IMR-90 (cell line): ENCODE data around the gene MROH2A. TPM values are rescaled to one million over a fixed set of nuclear protein-coding genes. Genes with fewer than 3 reads are reported as not detected.

Experiments used
- ATAC-seq: fragments of 200-7000 bp; cut with Tn5 transposase; 2 replicates; pipeline ENCODE4 v1.9.1; 2020; ENCODE audit warnings: low read depth, mild to moderate bottlenecking, moderate library complexity
- BruUV-seq: library from RNA; stranded (reverse); fragments of 400-500 nt; replicated peaks from 2 replicates; lab custom pipeline; 2021; lab: Mats Ljungman, UMichigan
- CTCF ChIA-PET: fragments of 300-600 bp; formaldehyde crosslinking; extraction: SDS; loops from one replicate; lab custom pipeline; 2021; ENCODE audit warnings: antibody characterized with exemption; lab: Yijun Ruan, JAX
- POLR2A ChIA-PET: fragments of 300-600 bp; sonication (Branson Sonifier 250); formaldehyde crosslinking; loops from one replicate; lab custom pipeline; 2022; ENCODE audit warnings: antibody characterized with exemption; ENCODE audit not compliant: unreplicated experiment; lab: Charles Lee
- DNase-seq: peaks from one replicate; pipeline ENCODE4 v3.0.0; 2013
- H2AFZ ChIP-seq: replicated peaks from 2 replicates; pipeline ENCODE3; 2013; ENCODE audit warnings: low read length, mild to moderate bottlenecking; ENCODE audit not compliant: poor library complexity
- H2AK5ac ChIP-seq: 2 replicates; pipeline ENCODE4 v1.6.1; 2013; ENCODE audit warnings: low read depth, low read length, inconsistent platforms
- H2AK9ac ChIP-seq: replicated peaks from 2 replicates; pipeline ENCODE3; 2013; ENCODE audit warnings: mild to moderate bottlenecking, low read depth, low read length, moderate library complexity; ENCODE audit not compliant: poor library complexity
- H2BK120ac ChIP-seq: 2 replicates; pipeline ENCODE4 v1.6.1; 2013; ENCODE audit warnings: low read depth, low read length, inconsistent platforms
- H2BK15ac ChIP-seq: 3 replicates; pipeline ENCODE4 v1.6.1; 2013; ENCODE audit warnings: low read depth, low read length, inconsistent platforms
- H2BK20ac ChIP-seq: 2 replicates; pipeline ENCODE4 v1.6.1; 2013; ENCODE audit warnings: low read depth, mild to moderate bottlenecking, inconsistent platforms, low read length, moderate library complexity
- H2BK5ac ChIP-seq: 2 replicates; pipeline ENCODE4 v1.6.1; 2013; ENCODE audit warnings: mild to moderate bottlenecking, low read depth, low read length, inconsistent platforms; ENCODE audit not compliant: poor library complexity, severe bottlenecking
- H3K14ac ChIP-seq: replicated peaks from 2 replicates; pipeline ENCODE4 v1.6.1; 2013; ENCODE audit warnings: low read depth, low read length, inconsistent platforms
- H3K18ac ChIP-seq: 2 replicates; pipeline ENCODE4 v1.6.1; 2013; ENCODE audit warnings: low read depth, low read length, control low read depth
- H3K23ac ChIP-seq: 2 replicates; pipeline ENCODE4 v1.6.1; 2013; ENCODE audit warnings: low read depth, low read length, inconsistent platforms
- H3K27ac ChIP-seq: 2 replicates; pipeline ENCODE4 v1.5.1; 2013; ENCODE audit warnings: mild to moderate bottlenecking, control low read depth, low read length; ENCODE audit not compliant: insufficient read depth
- H3K27me3 ChIP-seq: 2 replicates; pipeline ENCODE4 v1.6.1; 2013; ENCODE audit warnings: low read length; ENCODE audit not compliant: control insufficient read depth, insufficient read depth
- H3K36me3 ChIP-seq: 2 replicates; pipeline ENCODE4 v1.6.1; 2013; ENCODE audit warnings: low read length, mixed read lengths; ENCODE audit not compliant: control insufficient read depth, insufficient read depth
- H3K4ac ChIP-seq: 2 replicates; pipeline ENCODE4 v1.6.1; 2013; ENCODE audit warnings: low read depth, low read length, inconsistent platforms
- H3K4me1 ChIP-seq: 2 replicates; pipeline ENCODE4 v1.6.1; 2013; ENCODE audit warnings: low read length, mixed read lengths; ENCODE audit not compliant: control insufficient read depth, insufficient read depth
- H3K4me2 ChIP-seq: 2 replicates; pipeline ENCODE4 v1.6.1; 2013; ENCODE audit warnings: low read depth, mild to moderate bottlenecking, control low read depth, low read length, moderate library complexity
- H3K4me3 ChIP-seq: 2 replicates; pipeline ENCODE4 v1.5.1; 2013; ENCODE audit warnings: low read depth, mild to moderate bottlenecking, control low read depth, low read length, moderate library complexity; ENCODE audit not compliant: insufficient read depth
- H3K56ac ChIP-seq: 2 replicates; pipeline ENCODE4 v1.6.1; 2013; ENCODE audit warnings: low read length, inconsistent platforms; ENCODE audit not compliant: insufficient read depth; ENCODE audit errors: extremely low read depth
- H3K79me1 ChIP-seq, 2 experiments: 2 replicates each; pipeline ENCODE4 v1.6.1; 2013; ENCODE audit warnings: low read length in 2 of 2, inconsistent platforms in 1 of 2, low read depth in 1 of 2
- H3K9ac ChIP-seq: 2 replicates; pipeline ENCODE4 v1.6.1; 2013; ENCODE audit warnings: low read depth, low read length, control low read depth
- H3K9me1 ChIP-seq: 2 replicates; pipeline ENCODE4 v1.6.1; 2013; ENCODE audit warnings: low read length, inconsistent platforms; ENCODE audit not compliant: insufficient read depth
- H3K9me3 ChIP-seq: 2 replicates; pipeline ENCODE4 v1.6.1; 2013; ENCODE audit warnings: low read length; ENCODE audit not compliant: control insufficient read depth, insufficient read depth
- H4K20me1 ChIP-seq: 2 replicates; pipeline ENCODE4 v1.6.1; 2013; ENCODE audit warnings: low read length, inconsistent platforms; ENCODE audit not compliant: insufficient read depth
- H4K5ac ChIP-seq: 2 replicates; pipeline ENCODE4 v1.6.1; 2013; ENCODE audit warnings: mild to moderate bottlenecking, low read depth, low read length, control low read depth
- H4K8ac ChIP-seq, 2 experiments: 2 replicates each; pipeline ENCODE4 v1.6.1; 2013; ENCODE audit warnings: low read depth in 2 of 2, low read length in 2 of 2, control low read depth in 1 of 2, inconsistent platforms in 1 of 2
- H4K91ac ChIP-seq: 2 replicates; pipeline ENCODE4 v1.6.1; 2013; ENCODE audit warnings: low read depth, low read length, inconsistent platforms; ENCODE audit not compliant: insufficient read depth
- BHLHE40 ChIP-seq: fragments of 150-350 bp; IDR thresholded peaks from 2 replicates; pipeline ENCODE4 v1.6.1; 2016; ENCODE audit warnings: mild to moderate bottlenecking, low read depth, low read length
- CEBPB ChIP-seq: IDR thresholded peaks from 2 replicates; pipeline ENCODE4 v1.6.1; 2012; ENCODE audit warnings: low read depth, low read length, improper control_type of control experiment
- CHD1 ChIP-seq: IDR thresholded peaks from 2 replicates; pipeline ENCODE4 v1.6.1; 2012; ENCODE audit warnings: low read depth, low read length, improper control_type of control experiment
- FOS ChIP-seq: fragments of 150-350 bp; IDR thresholded peaks from 2 replicates; pipeline ENCODE4 v1.6.1; 2016; ENCODE audit warnings: low read depth, low read length
- MAFK ChIP-seq: IDR thresholded peaks from 2 replicates; pipeline ENCODE4 v1.6.1; 2012; ENCODE audit warnings: low read depth, low read length, improper control_type of control experiment
- MAZ ChIP-seq: IDR thresholded peaks from 2 replicates; pipeline ENCODE4 v1.6.1; 2012; ENCODE audit warnings: low read depth, mild to moderate bottlenecking, low read length, improper control_type of control experiment, moderate library complexity, borderline replicate concordance
- MXI1 ChIP-seq: IDR thresholded peaks from 2 replicates; pipeline ENCODE4 v1.6.1; 2012; ENCODE audit warnings: low read depth, mild to moderate bottlenecking, low read length, moderate library complexity, borderline replicate concordance
- NFE2L2 ChIP-seq: fragments of 150-350 bp; IDR thresholded peaks from 2 replicates; pipeline ENCODE4 v1.6.1; 2016; ENCODE audit warnings: low read depth, mild to moderate bottlenecking, low read length
- POLR2A ChIP-seq: IDR thresholded peaks from 2 replicates; pipeline ENCODE4 v1.6.1; 2012; ENCODE audit warnings: mild to moderate bottlenecking, low read depth, low read length
- RAD21 ChIP-seq: IDR thresholded peaks from 2 replicates; pipeline ENCODE4 v1.6.1; 2012; ENCODE audit warnings: low read length, improper control_type of control experiment
- RCOR1 ChIP-seq: IDR thresholded peaks from 2 replicates; pipeline ENCODE4 v1.6.1; 2012; ENCODE audit warnings: mild to moderate bottlenecking, low read length, improper control_type of control experiment; ENCODE audit not compliant: insufficient replicate concordance
- RFX5 ChIP-seq: IDR thresholded peaks from 2 replicates; pipeline ENCODE4 v1.8.0; 2012; ENCODE audit warnings: low read depth, mild to moderate bottlenecking, low read length, moderate library complexity
- SMC3 ChIP-seq: fragments of 150-350 bp; IDR thresholded peaks from 2 replicates; pipeline ENCODE4 v1.6.1; 2016; ENCODE audit warnings: low read depth, mild to moderate bottlenecking, antibody characterized with exemption, low read length, moderate library complexity
- WGBS, 2 experiments: methylation state at CpG; one replicate each; pipeline versions ENCODE4 v1.1.5 to v1.1.7; 2013; ENCODE audit warnings: missing lambda C conversion rate in 2 of 2; ENCODE audit not compliant: insufficient read length in 1 of 2; ENCODE audit errors: extremely low coverage in 2 of 2; 5-methylcytosine and 5-hydroxymethylcytosine counted together
- dilution Hi-C: fragments of 300-500 bp; cut with HindIII; formaldehyde crosslinking; loops from one replicate; pipeline ENCODE4 v1.14.3; 2018; ENCODE audit warnings: low sequenced_read_pairs; ENCODE audit not compliant: unreplicated experiment
- in situ Hi-C: fragments of 300-500 bp; cut with MboI; formaldehyde crosslinking; loops from 3 replicates; pipeline ENCODE4 v1.14.3; 2019; ENCODE audit warnings: low sequenced_read_pairs, inconsistent platforms, mixed read lengths
- intact Hi-C: fragments of 100-400 bp; cut with micrococcal nuclease; formaldehyde crosslinking; loops from 2 replicates; pipeline ENCODE4 v1.10.0; 2022
- polyA plus RNA-seq, 3 experiments: library from polyadenylated mRNA; depleted of rRNA; stranded (reverse); fragments of >200 nt; gene quantifications; 2 replicates each; pipeline ENCODE4 v1.2.3, GENCODE V29; 2012; ENCODE audit warnings: low replicate concordance in 1 of 3
- total RNA-seq: library from RNA; depleted of rRNA; stranded (reverse); fragments of >200 nt; gene quantifications from 2 replicates; pipeline ENCODE4 v1.2.3, GENCODE V29; 2012
- TF ChIP-seq, protein P1 (sequence below): fragments of 150-350 bp; IDR thresholded peaks from 2 replicates; pipeline ENCODE4 v1.6.1; 2016; ENCODE audit warnings: low read depth, mild to moderate bottlenecking, low read length, moderate library complexity, borderline replicate concordance
- TF ChIP-seq, protein P2 (sequence below): conservative IDR thresholded peaks from 2 replicates; pipeline ENCODE4 v1.5.1; 2012; ENCODE audit warnings: mild to moderate bottlenecking, low read depth, low read length, improper control_type of control experiment
- TF ChIP-seq, protein P3 (sequence below): fragments of 150-350 bp; IDR thresholded peaks from 2 replicates; pipeline ENCODE4 v1.6.1; 2017; ENCODE audit warnings: mild to moderate bottlenecking, antibody characterized with exemption, low read length, low read depth

The MROH2A gene
- total and polyA plus RNA-seq, 2 of the 4 experiments (the other 2 are of a cell fraction) = not detected

DNA sequence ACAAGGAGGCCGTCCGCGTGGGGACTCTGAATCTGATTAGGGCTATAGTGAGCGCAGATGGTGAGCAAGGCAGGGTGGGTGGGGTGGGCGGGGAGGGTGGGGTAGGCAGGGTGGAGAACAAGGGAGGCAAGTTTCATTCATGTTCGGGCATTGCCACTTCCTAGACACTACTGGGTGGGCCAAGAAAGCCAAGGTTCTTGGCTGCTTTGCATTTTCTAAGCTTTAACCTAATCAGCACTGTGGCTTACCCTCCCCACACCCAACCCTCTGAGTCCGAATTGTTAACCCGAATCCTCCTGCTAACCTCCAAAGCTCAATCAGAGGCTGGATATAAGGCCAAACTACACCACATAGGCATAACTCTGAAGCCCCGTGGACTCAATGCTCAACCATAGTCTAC lies 18.1 kb downstream of the MROH2A start:
- dilution Hi-C loops = no loop called here
- Histone ChIP-seq H3K9ac (no peak overlapping the region), H3K4me2 (no peak overlapping the region), H3K4me3 (no peak overlapping the region), H3K9me3 (no peaks in the 10 kb centered on the region; the same call in 1 of the 2 replicates), H3K4me1 (no peaks in the 10 kb centered on the region), H2AK5ac (no peak overlapping the region), H2BK20ac (no peak overlapping the region), H3K18ac (no peak overlapping the region), H2AFZ (no peak overlapping the region), H4K91ac (no peak overlapping the region), H2AK9ac (no peak overlapping the region), H3K27ac (no peak overlapping the region), H3K9me1 (no peaks in the 10 kb centered on the region), H2BK15ac (no peak overlapping the region), H2BK5ac (no peak overlapping the region), H3K56ac (no peak overlapping the region), H3K36me3 (no peaks in the 10 kb centered on the region), H4K5ac (no peak overlapping the region), H4K20me1 (no peaks in the 10 kb centered on the region), H3K27me3 (peaks cover 6% of the 10 kb centered on the region), H3K14ac (no peak overlapping the region), H3K4ac (no peak overlapping the region), H3K79me1 (no peaks in the 10 kb centered on the region), H4K8ac (no peak overlapping the region), H3K23ac (no peak overlapping the region), H2BK120ac (no peak overlapping the region)
- POLR2A ChIA-PET = no interaction called here
- in situ Hi-C loops = no loop called here
- CTCF ChIA-PET = no interaction called here
- TF ChIP-seq CHD1 = no peak
- no peak for TF ChIP-seq RAD21
- TF ChIP-seq FOS = no peak
- no peak for TF ChIP-seq NFE2L2
- TF ChIP-seq CEBPB = no peak
- no peak for TF ChIP-seq MXI1
- no peak for TF ChIP-seq RFX5
- TF ChIP-seq POLR2A = no peak
- TF ChIP-seq SMC3 = no peak
- no peak for TF ChIP-seq MAZ
- TF ChIP-seq, protein P1, sequence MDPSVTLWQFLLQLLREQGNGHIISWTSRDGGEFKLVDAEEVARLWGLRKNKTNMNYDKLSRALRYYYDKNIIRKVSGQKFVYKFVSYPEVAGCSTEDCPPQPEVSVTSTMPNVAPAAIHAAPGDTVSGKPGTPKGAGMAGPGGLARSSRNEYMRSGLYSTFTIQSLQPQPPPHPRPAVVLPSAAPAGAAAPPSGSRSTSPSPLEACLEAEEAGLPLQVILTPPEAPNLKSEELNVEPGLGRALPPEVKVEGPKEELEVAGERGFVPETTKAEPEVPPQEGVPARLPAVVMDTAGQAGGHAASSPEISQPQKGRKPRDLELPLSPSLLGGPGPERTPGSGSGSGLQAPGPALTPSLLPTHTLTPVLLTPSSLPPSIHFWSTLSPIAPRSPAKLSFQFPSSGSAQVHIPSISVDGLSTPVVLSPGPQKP = no peak
- TF ChIP-seq, protein P2, sequence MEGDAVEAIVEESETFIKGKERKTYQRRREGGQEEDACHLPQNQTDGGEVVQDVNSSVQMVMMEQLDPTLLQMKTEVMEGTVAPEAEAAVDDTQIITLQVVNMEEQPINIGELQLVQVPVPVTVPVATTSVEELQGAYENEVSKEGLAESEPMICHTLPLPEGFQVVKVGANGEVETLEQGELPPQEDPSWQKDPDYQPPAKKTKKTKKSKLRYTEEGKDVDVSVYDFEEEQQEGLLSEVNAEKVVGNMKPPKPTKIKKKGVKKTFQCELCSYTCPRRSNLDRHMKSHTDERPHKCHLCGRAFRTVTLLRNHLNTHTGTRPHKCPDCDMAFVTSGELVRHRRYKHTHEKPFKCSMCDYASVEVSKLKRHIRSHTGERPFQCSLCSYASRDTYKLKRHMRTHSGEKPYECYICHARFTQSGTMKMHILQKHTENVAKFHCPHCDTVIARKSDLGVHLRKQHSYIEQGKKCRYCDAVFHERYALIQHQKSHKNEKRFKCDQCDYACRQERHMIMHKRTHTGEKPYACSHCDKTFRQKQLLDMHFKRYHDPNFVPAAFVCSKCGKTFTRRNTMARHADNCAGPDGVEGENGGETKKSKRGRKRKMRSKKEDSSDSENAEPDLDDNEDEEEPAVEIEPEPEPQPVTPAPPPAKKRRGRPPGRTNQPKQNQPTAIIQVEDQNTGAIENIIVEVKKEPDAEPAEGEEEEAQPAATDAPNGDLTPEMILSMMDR = no peak
- no peak for TF ChIP-seq RCOR1
- TF ChIP-seq, protein P3, sequence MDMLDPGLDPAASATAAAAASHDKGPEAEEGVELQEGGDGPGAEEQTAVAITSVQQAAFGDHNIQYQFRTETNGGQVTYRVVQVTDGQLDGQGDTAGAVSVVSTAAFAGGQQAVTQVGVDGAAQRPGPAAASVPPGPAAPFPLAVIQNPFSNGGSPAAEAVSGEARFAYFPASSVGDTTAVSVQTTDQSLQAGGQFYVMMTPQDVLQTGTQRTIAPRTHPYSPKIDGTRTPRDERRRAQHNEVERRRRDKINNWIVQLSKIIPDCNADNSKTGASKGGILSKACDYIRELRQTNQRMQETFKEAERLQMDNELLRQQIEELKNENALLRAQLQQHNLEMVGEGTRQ = no peak
- no peak for TF ChIP-seq BHLHE40
- TF ChIP-seq MAFK = no peak
- ATAC-seq = no peak
- DNase-seq = no peak
- WGBS, 2 experiments = 50% methylated on average over 2 of the region's 9 CpGs; no CpG with 5 or more reads in 1 of the 2 experiments
- BruUV-seq = no TSS peak
- intact Hi-C loops = no loop called here
